Mesendoderm (in vitro differentiated cells): ENCODE results near the gene CEMIP.
A peak's percentile ranks its signal among the peaks of the same experiment; 100 is the strongest.

Experiments used
- DNase-seq: peaks from one replicate; pipeline ENCODE4 v3.0.0; 2013
- H2AK5ac ChIP-seq: 2 replicates; pipeline ENCODE4 v1.6.1; 2013; ENCODE audit warnings: low read length, inconsistent platforms
- H2BK120ac ChIP-seq: 2 replicates; pipeline ENCODE4 v1.6.1; 2013; ENCODE audit warnings: low read depth, mild to moderate bottlenecking, low read length, moderate library complexity, mixed read lengths
- H2BK15ac ChIP-seq: replicated peaks from 2 replicates; pipeline ENCODE4 v1.6.1; 2013; ENCODE audit warnings: low read depth, mild to moderate bottlenecking, moderate library complexity
- H2BK5ac ChIP-seq: 2 replicates; pipeline ENCODE4 v1.6.1; 2013; ENCODE audit warnings: low read length, inconsistent platforms
- H3K18ac ChIP-seq: 2 replicates; pipeline ENCODE4 v1.6.1; 2013; ENCODE audit warnings: mild to moderate bottlenecking, low read length, mixed read lengths
- H3K23ac ChIP-seq: one replicate; pipeline ENCODE4 v1.6.1; 2013; ENCODE audit warnings: low read length
- H3K27ac ChIP-seq: 2 replicates; pipeline ENCODE4 v1.5.1; 2013; ENCODE audit warnings: low read depth, mild to moderate bottlenecking, inconsistent platforms, low read length, moderate library complexity
- H3K27me3 ChIP-seq: 2 replicates; pipeline ENCODE4 v1.6.1; 2013; ENCODE audit warnings: low read length, control low read depth, mild to moderate bottlenecking, inconsistent platforms; ENCODE audit not compliant: insufficient read depth, poor library complexity
- H3K36me3 ChIP-seq: 2 replicates; pipeline ENCODE4 v1.6.1; 2013; ENCODE audit warnings: low read length, inconsistent platforms; ENCODE audit not compliant: control insufficient read depth, insufficient read depth
- H3K4ac ChIP-seq: one replicate; pipeline ENCODE4 v1.6.1; 2013; ENCODE audit warnings: low read depth, mild to moderate bottlenecking, low read length, moderate library complexity
- H3K4me1 ChIP-seq: 2 replicates; pipeline ENCODE4 v1.6.1; 2013; ENCODE audit warnings: low read depth, low read length, inconsistent platforms; ENCODE audit not compliant: control insufficient read depth
- H3K4me2 ChIP-seq: 2 replicates; pipeline ENCODE4 v1.6.1; 2013; ENCODE audit warnings: low read length
- H3K4me3 ChIP-seq: 2 replicates; pipeline ENCODE4 v1.5.1; 2013; ENCODE audit warnings: mild to moderate bottlenecking, low read length
- H3K56ac ChIP-seq: one replicate; pipeline ENCODE4 v1.6.1; 2013; ENCODE audit warnings: low read length
- H3K79me1 ChIP-seq: 2 replicates; pipeline ENCODE4 v1.6.1; 2013; ENCODE audit warnings: low read length, inconsistent platforms
- H3K79me2 ChIP-seq: 2 replicates; pipeline ENCODE4 v1.6.1; 2013; ENCODE audit warnings: mild to moderate bottlenecking, low read length; ENCODE audit not compliant: control insufficient read depth, insufficient read depth
- H3K9ac ChIP-seq: 2 replicates; pipeline ENCODE4 v1.6.1; 2013; ENCODE audit warnings: low read length, inconsistent platforms
- H4K5ac ChIP-seq: one replicate; pipeline ENCODE4 v1.6.1; 2013; ENCODE audit warnings: low read length
- H4K8ac ChIP-seq: one replicate; pipeline ENCODE4 v1.6.1; 2013; ENCODE audit warnings: low read depth, mild to moderate bottlenecking, control low read depth, low read length, moderate library complexity
- WGBS: extraction: QIAGEN DNeasy Blood & Tissue Kit; methylation state at CpG from one replicate; pipeline ENCODE4 v1.1.7; 2013; ENCODE audit warnings: low lambda C conversion rate, missing lambda C conversion rate; ENCODE audit not compliant: insufficient coverage; ENCODE audit errors: extremely low coverage; 5-methylcytosine and 5-hydroxymethylcytosine counted together

Gene CEMIP

GRCh38 chr15:80915472-80915871 lies 136.3 kb downstream of the CEMIP start:
- H2AK5ac ChIP-seq = no peak overlapping the region
- H4K8ac ChIP-seq = no peak overlapping the region
- H2BK120ac ChIP-seq = no peak overlapping the region
- no peak overlapping the region for H3K9ac ChIP-seq
- H3K27me3 ChIP-seq = no peaks in the 10 kb centered on the region
- H3K79me1 ChIP-seq = no peaks in the 10 kb centered on the region
- H3K18ac ChIP-seq = no peak overlapping the region
- WGBS = no CpG with 5 or more reads among the region's 3 CpGs
- no peak overlapping the region for H3K23ac ChIP-seq
- no peaks in the 10 kb centered on the region for H3K79me2 ChIP-seq
- no peak overlapping the region for H3K4me2 ChIP-seq
- no peaks in the 10 kb centered on the region for H3K4me1 ChIP-seq
- no peak overlapping the region for H4K5ac ChIP-seq
- no peak overlapping the region for H3K56ac ChIP-seq
- no peak overlapping the region for H3K4ac ChIP-seq
- H3K4me3 ChIP-seq = no peak overlapping the region
- H3K36me3 ChIP-seq = no peaks in the 10 kb centered on the region
- no peak overlapping the region for H3K27ac ChIP-seq
- no peak overlapping the region for H2BK5ac ChIP-seq
- peak; percentile 82 for DNase-seq
- H2BK15ac ChIP-seq = no peak overlapping the region

DNA sequence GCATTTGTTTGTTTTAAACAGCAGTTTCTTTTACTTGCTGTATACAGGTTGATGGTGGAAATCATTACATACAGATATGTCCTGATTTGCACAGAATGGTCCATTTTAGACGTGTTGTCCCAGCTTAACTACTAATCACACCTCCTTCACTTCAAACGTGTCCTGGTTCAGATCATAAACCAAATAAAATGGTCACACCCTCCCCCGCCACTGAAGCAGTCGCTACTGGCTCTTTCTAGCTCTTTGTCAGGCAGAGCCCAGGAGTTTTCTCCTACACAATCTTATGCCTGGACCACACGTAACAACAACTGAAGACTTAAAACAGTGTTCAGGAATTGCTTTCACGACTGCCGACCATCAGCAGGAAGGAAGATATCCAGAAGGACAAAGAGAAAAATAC lies 136.9 kb downstream of the CEMIP start:
- no CpG with 5 or more reads among the region's 7 CpGs for WGBS
- Histone ChIP-seq H3K27ac (no peak overlapping the region), H3K4me2 (no peak overlapping the region), H3K27me3 (no peaks in the 10 kb centered on the region), H2BK15ac (no peak overlapping the region), H3K79me1 (no peaks in the 10 kb centered on the region), H2BK120ac (no peak overlapping the region), H3K56ac (no peak overlapping the region), H3K4me3 (no peak overlapping the region), H3K18ac (no peak overlapping the region), H4K8ac (no peak overlapping the region), H2BK5ac (no peak overlapping the region), H3K4ac (no peak overlapping the region), H4K5ac (no peak overlapping the region), H3K36me3 (no peaks in the 10 kb centered on the region), H2AK5ac (no peak overlapping the region), H3K9ac (no peak overlapping the region), H3K79me2 (no peaks in the 10 kb centered on the region), H3K23ac (no peak overlapping the region), H3K4me1 (no peaks in the 10 kb centered on the region)
- no peak for DNase-seq

- Histone ChIP-seq H3K18ac (no peak overlapping the region), H3K4me2 (no peak overlapping the region), H2BK120ac (no peak overlapping the region), H2BK5ac (no peak overlapping the region), H4K8ac (no peak overlapping the region), H3K23ac (no peak overlapping the region), H3K4me3 (no peak overlapping the region), H3K27me3 (no peaks in the 10 kb centered on the region), H3K79me1 (no peaks in the 10 kb centered on the region), H3K27ac (no peak overlapping the region), H3K36me3 (no peaks in the 10 kb centered on the region), H3K56ac (no peak overlapping the region), H2AK5ac (no peak overlapping the region), H3K9ac (no peak overlapping the region), H2BK15ac (no peak overlapping the region), H3K4ac (no peak overlapping the region), H3K4me1 (no peaks in the 10 kb centered on the region), H4K5ac (no peak overlapping the region), H3K79me2 (no peaks in the 10 kb centered on the region)
- no peak for DNase-seq
- no CpG with 5 or more reads among the region's 5 CpGs for WGBS
These were observed 139.1 kb downstream of the CEMIP start for GRCh38 chr15:80918196-80918783.

DNA sequence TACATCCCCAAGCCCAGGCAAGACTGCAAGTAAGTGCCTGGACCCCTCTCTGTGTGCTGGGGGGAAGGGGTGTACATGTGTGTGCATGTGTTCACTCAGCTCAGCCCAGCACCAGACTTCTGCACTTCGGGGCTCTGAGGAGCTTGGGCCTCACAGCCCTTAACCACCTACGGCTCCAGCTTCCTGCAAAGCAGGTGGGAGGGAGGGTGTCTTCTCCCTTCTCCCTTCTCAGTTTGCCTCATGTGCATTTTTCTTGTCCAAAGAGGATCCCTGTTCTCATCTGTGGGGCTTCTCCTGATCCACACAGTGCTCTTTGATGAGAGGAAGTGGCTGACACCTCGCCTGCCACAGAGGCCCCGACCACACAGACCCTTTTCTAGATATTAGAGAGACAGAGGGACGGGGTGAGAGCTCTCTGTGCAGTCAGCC lies 141.1 kb downstream of the CEMIP start:
- Histone ChIP-seq H3K18ac (no peak overlapping the region), H3K79me1 (no peaks in the 10 kb centered on the region), H3K27ac (no peak overlapping the region), H2BK15ac (no peak overlapping the region), H3K4me2 (no peak overlapping the region), H3K9ac (no peak overlapping the region), H3K36me3 (no peaks in the 10 kb centered on the region), H2AK5ac (no peak overlapping the region), H3K27me3 (no peaks in the 10 kb centered on the region), H3K4me3 (no peak overlapping the region), H3K4me1 (no peaks in the 10 kb centered on the region), H2BK5ac (no peak overlapping the region), H4K8ac (no peak overlapping the region), H4K5ac (no peak overlapping the region), H3K4ac (no peak overlapping the region), H2BK120ac (no peak overlapping the region), H3K79me2 (no peaks in the 10 kb centered on the region), H3K56ac (no peak overlapping the region), H3K23ac (no peak overlapping the region)
- no peak for DNase-seq
- WGBS = no CpG with 5 or more reads among the region's 5 CpGs

GRCh38 chr15:80921736-80922410 lies 142.7 kb downstream of the CEMIP start:
- no CpG with 5 or more reads among the region's 20 CpGs for WGBS
- no peaks in the 10 kb centered on the region for H3K79me2 ChIP-seq
- H3K9ac ChIP-seq = no peak overlapping the region
- DNase-seq = no peak
- H3K27me3 ChIP-seq = no peaks in the 10 kb centered on the region
- no peak overlapping the region for H3K56ac ChIP-seq
- H3K18ac ChIP-seq = no peak overlapping the region
- no peak overlapping the region for H2AK5ac ChIP-seq
- H3K36me3 ChIP-seq = no peaks in the 10 kb centered on the region
- H3K27ac ChIP-seq = no peak overlapping the region
- H3K4ac ChIP-seq = no peak overlapping the region
- H3K79me1 ChIP-seq = no peaks in the 10 kb centered on the region
- no peak overlapping the region for H4K5ac ChIP-seq
- H3K23ac ChIP-seq = no peak overlapping the region
- H2BK120ac ChIP-seq = no peak overlapping the region
- H2BK15ac ChIP-seq = no peak overlapping the region
- H3K4me2 ChIP-seq = no peak overlapping the region
- H4K8ac ChIP-seq = no peak overlapping the region
- H3K4me3 ChIP-seq = no peak overlapping the region
- no peaks in the 10 kb centered on the region for H3K4me1 ChIP-seq
- H2BK5ac ChIP-seq = no peak overlapping the region

GRCh38 chr15:80923668-80924067 lies 144.5 kb downstream of the CEMIP start:
- no CpG with 5 or more reads among the region's 6 CpGs for WGBS
- Histone ChIP-seq H4K8ac (no peak overlapping the region), H3K27ac (no peak overlapping the region)

More at GRCh38 chr15:80923668-80924067, 144.5 kb downstream of the CEMIP start:
- Histone ChIP-seq H3K36me3 (no peaks in the 10 kb centered on the region), H3K79me1 (no peaks in the 10 kb centered on the region), H3K56ac (no peak overlapping the region), H2BK15ac (no peak overlapping the region), H2BK120ac (no peak overlapping the region), H3K4me3 (no peak overlapping the region), H2BK5ac (no peak overlapping the region), H3K4me1 (no peaks in the 10 kb centered on the region), H3K23ac (no peak overlapping the region), H2AK5ac (no peak overlapping the region), H3K4ac (no peak overlapping the region), H4K5ac (no peak overlapping the region), H3K27me3 (no peaks in the 10 kb centered on the region), H3K4me2 (no peak overlapping the region), H3K79me2 (no peaks in the 10 kb centered on the region), H3K18ac (no peak overlapping the region), H3K9ac (no peak overlapping the region)
- DNase-seq = no peak
